K562 (cell line): ENCODE measurements around the gene ZNF780A. TPM values are rescaled to one million over a fixed set of nuclear protein-coding genes. Genes with fewer than 3 reads are reported as not detected.

Experiments used
- CAMTA2 ChIP-seq: fragments of 250-450 bp; sonication (Bioruptor Pico); conservative IDR thresholded peaks from 2 replicates; pipeline ENCODE4 v1.5.1; 2022
- CREBBP ChIP-seq: IDR thresholded peaks from one replicate; pipeline ENCODE4 v1.6.1; 2012; ENCODE audit warnings: low read depth, mild to moderate bottlenecking, control low read depth, inconsistent platforms, low read length
- JUND ChIP-seq, 2 experiments: IDR thresholded peaks; 2 replicates in 1 of 2; 3 replicates in 1 of 2; pipeline ENCODE4 v1.6.1; 2011; ENCODE audit warnings: borderline replicate concordance in 2 of 2, low read depth in 2 of 2, low read length in 2 of 2, improper control_type of control experiment in 1 of 2, missing biosample characterization in 1 of 2, missing genetic modification characterization in 1 of 2, missing genetic modification reagents in 1 of 2
- MCM7 ChIP-seq, 2 experiments: fragments of 450-650 bp; IDR thresholded peaks; 2 replicates each; pipeline ENCODE4 v1.6.1; 2016 to 2018
- REST ChIP-seq, 2 experiments: fragments of 450-650 bp; formaldehyde crosslinking in 1 of 2; IDR thresholded peaks; 2 replicates each; pipeline versions ENCODE4 v1.4.0 to v1.6.1; 2014 to 2020; ENCODE audit warnings: mild to moderate bottlenecking in 2 of 2, borderline replicate concordance in 1 of 2, low read depth in 1 of 2
- polyA plus RNA-seq, 8 experiments: library from polyadenylated mRNA; depleted of rRNA in 4 of 8; stranded (reverse) in 5 of 8; unstranded in 3 of 8; fragments of >200 nt; fragmentation: Nextera tagmentation in 2 of 8; fragmentation: Illumina TruSeq in 1 of 8; extraction: Ambion mirVana in 2 of 8; extraction: Trizol in 1 of 8; gene quantifications; 2 replicates each; pipeline versions ENCODE4 v1.2.1 to v1.2.3, GENCODE V29; 2011 to 2014; ENCODE audit warnings: inconsistent platforms in 1 of 8, missing spikeins in 1 of 8
- total RNA-seq, 7 experiments: library from RNA; depleted of rRNA in 6 of 7; stranded (reverse); fragments of >200 nt in 6 of 7; fragmentation: Illumina TruSeq in 2 of 7; extraction: Trizol in 2 of 7; gene quantifications; 2 replicates each; pipeline versions ENCODE4 v1.2.1 to v1.2.3, GENCODE V29; 2011 to 2021; ENCODE audit warnings: low replicate concordance in 1 of 7
- TF ChIP-seq, protein P1 (sequence below), 2 experiments: fragments of 450-650 bp in 1 of 2; IDR thresholded peaks; 2 replicates each; pipeline ENCODE4 v1.6.1; 2011 to 2017; ENCODE audit warnings: low read depth in 2 of 2, antibody characterized with exemption in 1 of 2, borderline replicate concordance in 1 of 2, low read length in 1 of 2, mild to moderate bottlenecking in 1 of 2, mixed read lengths in 1 of 2; ENCODE audit not compliant: control insufficient read depth in 1 of 2
- TF ChIP-seq, protein P2 (sequence below): fragments of 250-450 bp; sonication (Bioruptor Pico); IDR thresholded peaks from 2 replicates; pipeline ENCODE4 v1.4.0; 2020; ENCODE audit warnings: mild to moderate bottlenecking, moderate library complexity

The ZNF780A gene
- total and polyA plus RNA-seq, 9 of the 15 experiments (the other 6 are each of a cell fraction or from before 2014, with no cell fraction given) = 11.7 to 36.1 (median 25.8) TPM

GRCh38 chr19:40090241-40091204 is at the start of gene ZNF780A (continued):
- TF ChIP-seq, protein P1, sequence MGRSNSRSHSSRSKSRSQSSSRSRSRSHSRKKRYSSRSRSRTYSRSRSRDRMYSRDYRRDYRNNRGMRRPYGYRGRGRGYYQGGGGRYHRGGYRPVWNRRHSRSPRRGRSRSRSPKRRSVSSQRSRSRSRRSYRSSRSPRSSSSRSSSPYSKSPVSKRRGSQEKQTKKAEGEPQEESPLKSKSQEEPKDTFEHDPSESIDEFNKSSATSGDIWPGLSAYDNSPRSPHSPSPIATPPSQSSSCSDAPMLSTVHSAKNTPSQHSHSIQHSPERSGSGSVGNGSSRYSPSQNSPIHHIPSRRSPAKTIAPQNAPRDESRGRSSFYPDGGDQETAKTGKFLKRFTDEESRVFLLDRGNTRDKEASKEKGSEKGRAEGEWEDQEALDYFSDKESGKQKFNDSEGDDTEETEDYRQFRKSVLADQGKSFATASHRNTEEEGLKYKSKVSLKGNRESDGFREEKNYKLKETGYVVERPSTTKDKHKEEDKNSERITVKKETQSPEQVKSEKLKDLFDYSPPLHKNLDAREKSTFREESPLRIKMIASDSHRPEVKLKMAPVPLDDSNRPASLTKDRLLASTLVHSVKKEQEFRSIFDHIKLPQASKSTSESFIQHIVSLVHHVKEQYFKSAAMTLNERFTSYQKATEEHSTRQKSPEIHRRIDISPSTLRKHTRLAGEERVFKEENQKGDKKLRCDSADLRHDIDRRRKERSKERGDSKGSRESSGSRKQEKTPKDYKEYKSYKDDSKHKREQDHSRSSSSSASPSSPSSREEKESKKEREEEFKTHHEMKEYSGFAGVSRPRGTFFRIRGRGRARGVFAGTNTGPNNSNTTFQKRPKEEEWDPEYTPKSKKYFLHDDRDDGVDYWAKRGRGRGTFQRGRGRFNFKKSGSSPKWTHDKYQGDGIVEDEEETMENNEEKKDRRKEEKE (IDR thresholded peaks at IDR 0.05; ENCODE audit: borderline replicate concordance in 1 of 2, control insufficient read depth in 1 of 2, low read depth in 2 of 2, low read length in 1 of 2) = no peak
- TF ChIP-seq CAMTA2 (CRISPR knock-in tag) = no peak
- no peak for TF ChIP-seq JUND (IDR thresholded peaks at IDR 0.05; ENCODE audit: borderline replicate concordance, low read depth, low read length)
- TF ChIP-seq JUND (tag; IDR thresholded peaks at IDR 0.05; ENCODE audit: borderline replicate concordance, low read depth, low read length) = no peak
- TF ChIP-seq CREBBP = no peak
- TF ChIP-seq REST (IDR thresholded peaks at IDR 0.05; ENCODE audit: borderline replicate concordance) = 0 out of 2 replicates have a peak, but pooled peaks have one; percentile 5
- TF ChIP-seq REST (CRISPR knock-in tag; IDR thresholded peaks at IDR 0.05; ENCODE audit: low read depth) = no peak
- TF ChIP-seq, protein P2, sequence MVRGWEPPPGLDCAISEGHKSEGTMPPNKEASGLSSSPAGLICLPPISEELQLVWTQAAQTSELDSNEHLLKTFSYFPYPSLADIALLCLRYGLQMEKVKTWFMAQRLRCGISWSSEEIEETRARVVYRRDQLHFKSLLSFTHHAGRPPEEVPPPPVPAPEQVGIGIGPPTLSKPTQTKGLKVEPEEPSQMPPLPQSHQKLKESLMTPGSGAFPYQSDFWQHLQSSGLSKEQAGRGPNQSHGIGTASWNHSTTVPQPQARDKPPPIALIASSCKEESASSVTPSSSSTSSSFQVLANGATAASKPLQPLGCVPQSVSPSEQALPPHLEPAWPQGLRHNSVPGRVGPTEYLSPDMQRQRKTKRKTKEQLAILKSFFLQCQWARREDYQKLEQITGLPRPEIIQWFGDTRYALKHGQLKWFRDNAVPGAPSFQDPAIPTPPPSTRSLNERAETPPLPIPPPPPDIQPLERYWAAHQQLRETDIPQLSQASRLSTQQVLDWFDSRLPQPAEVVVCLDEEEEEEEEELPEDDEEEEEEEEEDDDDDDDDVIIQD = no peak
- no peak for TF ChIP-seq MCM7 (IDR thresholded peaks at IDR 0.05)
